Endodermal cell (in vitro differentiated cells): ENCODE measurements around the gene PTPRU. TPM values are rescaled to one million over a fixed set of nuclear protein-coding genes. Genes with fewer than 3 reads are reported as not detected.

ENCODE experiments used
- DNase-seq: peaks from one replicate; pipeline ENCODE4 v3.0.0-alpha.2; 2017
- H3K27ac ChIP-seq: 2 replicates; pipeline ENCODE4 v1.5.1; 2013; ENCODE audit warnings: mild to moderate bottlenecking, low read depth, low read length, moderate library complexity
- H3K27me3 ChIP-seq: 2 replicates; pipeline ENCODE4 v1.6.1; 2013; ENCODE audit warnings: mild to moderate bottlenecking, low read length, moderate library complexity; ENCODE audit not compliant: insufficient read depth, control insufficient read depth, poor library complexity, severe bottlenecking
- H3K36me3 ChIP-seq: 2 replicates; pipeline ENCODE4 v1.7.0; 2013; ENCODE audit warnings: mild to moderate bottlenecking, low read length, moderate library complexity; ENCODE audit not compliant: control insufficient read depth, insufficient read depth
- H3K4me1 ChIP-seq: one replicate; pipeline ENCODE4 v1.7.0; 2013; ENCODE audit warnings: low read length; ENCODE audit not compliant: control insufficient read depth, insufficient read depth
- H3K4me3 ChIP-seq: 2 replicates; pipeline ENCODE4 v1.5.1; 2013; ENCODE audit warnings: mild to moderate bottlenecking, low read length, moderate library complexity
- H3K9ac ChIP-seq: 2 replicates; pipeline ENCODE4 v1.6.1; 2013; ENCODE audit warnings: mild to moderate bottlenecking, low read length, moderate library complexity; ENCODE audit not compliant: poor library complexity, severe bottlenecking; ENCODE audit errors: extremely low read depth
- H3K9me3 ChIP-seq: 2 replicates; pipeline ENCODE4 v1.6.1; 2013; ENCODE audit warnings: mild to moderate bottlenecking, low read length, moderate library complexity; ENCODE audit not compliant: control insufficient read depth
- H3K27ac Mint-ChIP-seq: 2 replicates; pipeline ENCODE4 v1.8.0; 2020; ENCODE audit warnings: mixed read lengths
- H3K27me3 Mint-ChIP-seq: 2 replicates; pipeline ENCODE4 v1.8.0; 2021; ENCODE audit warnings: mild to moderate bottlenecking, mixed read lengths; ENCODE audit not compliant: insufficient read depth
- H3K36me3 Mint-ChIP-seq: 2 replicates; pipeline ENCODE4 v1.8.0; 2020; ENCODE audit warnings: low read depth, mixed read lengths
- H3K4me1 Mint-ChIP-seq: 2 replicates; pipeline ENCODE4 v1.8.0; 2020; ENCODE audit warnings: mixed read lengths
- H3K4me3 Mint-ChIP-seq: 2 replicates; pipeline ENCODE4 v1.8.0; 2020; ENCODE audit warnings: mild to moderate bottlenecking, moderate library complexity, mixed read lengths
- H3K9me3 Mint-ChIP-seq: 2 replicates; pipeline ENCODE4 v1.8.0; 2020; ENCODE audit warnings: mild to moderate bottlenecking, mixed read lengths
- WGBS, 2 experiments: methylation state at CpG; one replicate each; pipeline versions ENCODE4 v1.1.5 to v1.1.7; 2013; ENCODE audit warnings: missing lambda C conversion rate in 2 of 2, mixed read lengths in 1 of 2; ENCODE audit not compliant: insufficient coverage in 1 of 2, insufficient read length in 1 of 2; 5-methylcytosine and 5-hydroxymethylcytosine counted together
- total RNA-seq, 2 donors: library from RNA; stranded (reverse); fragmentation: NEBNext Ultra II Directional in 1 of 2; extraction: Animal tissue kit (Norgen Biotek cat#: 25700) in 1 of 2; gene quantifications; 2 replicates in 1 of 2; 3 replicates in 1 of 2; pipeline ENCODE4 v1.2.1, GENCODE V29; 2021
- TF ChIP-seq, protein P1 (sequence below): fragments of 200-600 bp; sonication (generic); conservative IDR thresholded peaks from 2 replicates; pipeline ENCODE4 v1.5.0; 2021; ENCODE audit warnings: antibody characterized with exemption, mild to moderate bottlenecking

The PTPRU gene
- total RNA-seq, 2 donors from 2014 or later, result 49.8 to 73.1 TPM

DNA sequence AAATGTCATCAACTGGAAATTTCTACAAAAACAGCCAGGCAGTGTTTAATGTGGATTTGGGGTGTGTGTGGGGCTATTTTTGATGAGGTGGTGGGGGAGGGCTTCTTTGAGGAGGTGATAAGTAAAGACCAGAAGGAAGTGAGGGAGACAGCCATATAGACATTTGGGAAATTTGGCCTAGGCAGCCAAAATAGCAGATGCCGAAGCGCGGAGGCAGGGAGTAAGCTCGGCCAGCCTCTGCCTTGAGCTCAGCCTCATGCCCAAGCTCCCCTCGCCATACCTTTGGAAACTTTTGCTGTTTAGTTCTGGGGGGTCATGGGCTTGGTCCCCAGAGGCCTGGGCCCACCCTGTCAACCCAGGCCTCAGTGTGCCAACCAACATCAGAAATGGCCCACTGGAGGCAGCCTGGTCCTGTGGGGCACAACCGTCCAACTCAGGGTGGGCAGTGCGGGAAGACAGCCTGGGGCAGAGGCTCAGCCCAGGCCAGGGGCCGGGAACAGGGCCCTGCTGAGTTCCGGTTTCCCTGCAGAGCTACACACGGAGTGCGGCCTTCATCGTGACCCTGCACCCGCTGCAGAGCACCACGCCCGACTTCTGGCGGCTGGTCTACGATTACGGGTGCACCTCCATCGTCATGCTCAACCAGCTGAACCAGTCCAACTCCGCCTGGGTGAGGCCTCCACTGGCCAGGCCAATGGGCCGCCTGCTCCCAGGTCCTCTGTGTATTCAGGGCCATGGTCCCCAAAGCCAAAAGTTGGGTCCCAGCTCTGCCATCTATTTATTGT, 84.0 kb downstream of the PTPRU start:
- no peak for DNase-seq
- no peak overlapping the region for H3K9ac ChIP-seq
- no peak overlapping the region for H3K4me3 Mint-ChIP-seq
- no peaks in the 10 kb centered on the region for H3K27me3 Mint-ChIP-seq
- WGBS, 2 experiments, result 94 to 98% methylated on average over 12 to 21 of the region's 21 CpGs
- H3K36me3 ChIP-seq, result no peaks in the 10 kb centered on the region
- H3K4me3 ChIP-seq, result no peak overlapping the region
- peak overlapping the region; percentile 40 for H3K27ac Mint-ChIP-seq
- no peaks in the 10 kb centered on the region for H3K9me3 ChIP-seq
- peaks cover 32% of the 10 kb centered on the region for H3K36me3 Mint-ChIP-seq
- no peaks in the 10 kb centered on the region for H3K4me1 ChIP-seq
- no peak overlapping the region for H3K27ac ChIP-seq
- no peaks in the 10 kb centered on the region for H3K27me3 ChIP-seq
- no peaks in the 10 kb centered on the region for H3K9me3 Mint-ChIP-seq
- TF ChIP-seq, protein P1, sequence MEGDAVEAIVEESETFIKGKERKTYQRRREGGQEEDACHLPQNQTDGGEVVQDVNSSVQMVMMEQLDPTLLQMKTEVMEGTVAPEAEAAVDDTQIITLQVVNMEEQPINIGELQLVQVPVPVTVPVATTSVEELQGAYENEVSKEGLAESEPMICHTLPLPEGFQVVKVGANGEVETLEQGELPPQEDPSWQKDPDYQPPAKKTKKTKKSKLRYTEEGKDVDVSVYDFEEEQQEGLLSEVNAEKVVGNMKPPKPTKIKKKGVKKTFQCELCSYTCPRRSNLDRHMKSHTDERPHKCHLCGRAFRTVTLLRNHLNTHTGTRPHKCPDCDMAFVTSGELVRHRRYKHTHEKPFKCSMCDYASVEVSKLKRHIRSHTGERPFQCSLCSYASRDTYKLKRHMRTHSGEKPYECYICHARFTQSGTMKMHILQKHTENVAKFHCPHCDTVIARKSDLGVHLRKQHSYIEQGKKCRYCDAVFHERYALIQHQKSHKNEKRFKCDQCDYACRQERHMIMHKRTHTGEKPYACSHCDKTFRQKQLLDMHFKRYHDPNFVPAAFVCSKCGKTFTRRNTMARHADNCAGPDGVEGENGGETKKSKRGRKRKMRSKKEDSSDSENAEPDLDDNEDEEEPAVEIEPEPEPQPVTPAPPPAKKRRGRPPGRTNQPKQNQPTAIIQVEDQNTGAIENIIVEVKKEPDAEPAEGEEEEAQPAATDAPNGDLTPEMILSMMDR, result no peak
- H3K4me1 Mint-ChIP-seq, result peaks cover 4% of the 10 kb centered on the region

GRCh38 chr1:29321176-29321575, 84.9 kb downstream of the PTPRU start:
- Mint-ChIP-seq H3K27me3 (no peaks in the 10 kb centered on the region), H3K9me3 (no peaks in the 10 kb centered on the region), H3K4me1 (peaks cover 4% of the 10 kb centered on the region), H3K36me3 (peaks cover 26% of the 10 kb centered on the region), H3K27ac (no peak overlapping the region), H3K4me3 (no peak overlapping the region)
- Histone ChIP-seq H3K27me3 (no peaks in the 10 kb centered on the region), H3K27ac (no peak overlapping the region), H3K9ac (no peak overlapping the region), H3K4me1 (no peaks in the 10 kb centered on the region), H3K36me3 (no peaks in the 10 kb centered on the region), H3K4me3 (no peak overlapping the region), H3K9me3 (no peaks in the 10 kb centered on the region)
- WGBS, 2 experiments, result 96 to 100% methylated on average over 1 to 2 of the region's 2 CpGs
- DNase-seq, result no peak
- TF ChIP-seq, protein P1, result no peak

- no peak overlapping the region for H3K9ac ChIP-seq
- 74 to 87% methylated on average over 5 to 8 of the region's 8 CpGs for WGBS, 2 experiments
- H3K36me3 Mint-ChIP-seq, result peaks cover 19% of the 10 kb centered on the region
- H3K4me3 Mint-ChIP-seq, result no peak overlapping the region
- DNase-seq, result no peak
- TF ChIP-seq, protein P1, result no peak
- no peak overlapping the region for H3K27ac Mint-ChIP-seq
- no peak overlapping the region for H3K4me3 ChIP-seq
- no peaks in the 10 kb centered on the region for H3K9me3 ChIP-seq
- H3K4me1 Mint-ChIP-seq, result peaks cover 4% of the 10 kb centered on the region
- H3K36me3 ChIP-seq, result no peaks in the 10 kb centered on the region
- H3K9me3 Mint-ChIP-seq, result no peaks in the 10 kb centered on the region
- H3K27me3 ChIP-seq, result no peaks in the 10 kb centered on the region
- no peak overlapping the region for H3K27ac ChIP-seq
- H3K27me3 Mint-ChIP-seq, result no peaks in the 10 kb centered on the region
- no peaks in the 10 kb centered on the region for H3K4me1 ChIP-seq
Measured at GRCh38 chr1:29322147-29322694, 85.9 kb downstream of the PTPRU start.
